Calu3 (cell line): Measurements from ENCODE around the gene DMRT2. TPM values are rescaled to one million over a fixed set of nuclear protein-coding genes. Genes with fewer than 3 reads are reported as not detected.

ENCODE experiments used
- BruUV-seq: library from RNA; stranded (reverse); fragments of 400-500 nt; replicated peaks from 2 replicates; lab custom pipeline; 2021; lab: Mats Ljungman, UMichigan
- CTCF ChIA-PET: fragments of 300-600 bp; sonication (Branson Sonifier 250); formaldehyde crosslinking; loops from one replicate; lab custom pipeline; 2022; ENCODE audit warnings: antibody characterized with exemption; lab: Charles Lee
- DNase-seq: peaks from one replicate; pipeline ENCODE4 v3.0.0; 2022
- H3K27ac Mint-ChIP-seq: one replicate; pipeline ENCODE4 v1.8.0; 2022; ENCODE audit warnings: mixed read lengths; ENCODE audit not compliant: unreplicated experiment
- H3K27me3 Mint-ChIP-seq: one replicate; pipeline ENCODE4 v1.8.0; 2022; ENCODE audit warnings: mixed read lengths; ENCODE audit not compliant: unreplicated experiment
- H3K36me3 Mint-ChIP-seq: one replicate; pipeline ENCODE4 v1.8.0; 2022; ENCODE audit warnings: mild to moderate bottlenecking, moderate library complexity, mixed read lengths; ENCODE audit not compliant: insufficient read depth, unreplicated experiment
- H3K4me1 Mint-ChIP-seq: one replicate; pipeline ENCODE4 v1.8.0; 2022; ENCODE audit warnings: mild to moderate bottlenecking, low read depth, mixed read lengths; ENCODE audit not compliant: unreplicated experiment
- H3K4me3 Mint-ChIP-seq: one replicate; pipeline ENCODE4 v1.8.0; 2022; ENCODE audit warnings: mild to moderate bottlenecking, low read depth, moderate library complexity, mixed read lengths; ENCODE audit not compliant: unreplicated experiment
- H3K9me3 Mint-ChIP-seq: one replicate; pipeline ENCODE4 v1.8.0; 2022; ENCODE audit warnings: low read depth, mixed read lengths; ENCODE audit not compliant: unreplicated experiment
- intact Hi-C: fragments of 100-400 bp; cut with micrococcal nuclease; formaldehyde crosslinking; loops from one replicate; pipeline ENCODE4 v1.10.0; 2022; ENCODE audit not compliant: unreplicated experiment
- total RNA-seq: library from RNA; stranded (reverse); gene quantifications from 2 replicates; pipeline ENCODE4 v1.2.3, GENCODE V29; 2022
- TF ChIP-seq, protein P1 (sequence below): fragments of 200-600 bp; IDR thresholded peaks from one replicate; pipeline ENCODE4 v1.8.0; 2022; ENCODE audit warnings: antibody characterized with exemption; ENCODE audit not compliant: unreplicated experiment

Gene DMRT2
- total RNA-seq, 1 experiment from 2014 or later = not detected

DNA sequence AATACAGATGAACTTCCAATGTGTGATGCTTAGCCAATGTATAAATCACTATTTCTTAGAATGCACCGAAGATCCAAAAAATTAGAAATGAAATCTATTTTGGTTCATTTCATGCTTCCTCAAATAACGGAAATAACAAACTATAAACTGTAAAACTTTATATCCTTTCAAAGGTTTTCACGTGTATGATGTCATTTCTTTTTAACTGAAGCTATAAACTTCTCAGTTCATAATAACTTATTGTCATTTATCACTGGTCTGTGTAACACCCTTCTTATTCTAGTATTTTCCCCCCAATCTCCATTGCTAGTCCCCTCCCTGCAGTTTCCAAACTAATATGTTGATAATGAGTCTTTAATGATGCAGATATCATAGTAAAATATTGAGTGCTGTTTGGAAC lies 36.4 kb downstream of the DMRT2 start:
- no peak for DNase-seq
- Mint-ChIP-seq H3K27me3 (no peaks in the 10 kb centered on the region), H3K4me1 (no peaks in the 10 kb centered on the region), H3K27ac (no peak overlapping the region), H3K4me3 (no peak overlapping the region), H3K9me3 (peaks cover 4% of the 10 kb centered on the region), H3K36me3 (no peaks in the 10 kb centered on the region)
- intact Hi-C loops = no loop called here
- no TSS peak for BruUV-seq
- CTCF ChIA-PET = no interaction called here
- TF ChIP-seq, protein P1, sequence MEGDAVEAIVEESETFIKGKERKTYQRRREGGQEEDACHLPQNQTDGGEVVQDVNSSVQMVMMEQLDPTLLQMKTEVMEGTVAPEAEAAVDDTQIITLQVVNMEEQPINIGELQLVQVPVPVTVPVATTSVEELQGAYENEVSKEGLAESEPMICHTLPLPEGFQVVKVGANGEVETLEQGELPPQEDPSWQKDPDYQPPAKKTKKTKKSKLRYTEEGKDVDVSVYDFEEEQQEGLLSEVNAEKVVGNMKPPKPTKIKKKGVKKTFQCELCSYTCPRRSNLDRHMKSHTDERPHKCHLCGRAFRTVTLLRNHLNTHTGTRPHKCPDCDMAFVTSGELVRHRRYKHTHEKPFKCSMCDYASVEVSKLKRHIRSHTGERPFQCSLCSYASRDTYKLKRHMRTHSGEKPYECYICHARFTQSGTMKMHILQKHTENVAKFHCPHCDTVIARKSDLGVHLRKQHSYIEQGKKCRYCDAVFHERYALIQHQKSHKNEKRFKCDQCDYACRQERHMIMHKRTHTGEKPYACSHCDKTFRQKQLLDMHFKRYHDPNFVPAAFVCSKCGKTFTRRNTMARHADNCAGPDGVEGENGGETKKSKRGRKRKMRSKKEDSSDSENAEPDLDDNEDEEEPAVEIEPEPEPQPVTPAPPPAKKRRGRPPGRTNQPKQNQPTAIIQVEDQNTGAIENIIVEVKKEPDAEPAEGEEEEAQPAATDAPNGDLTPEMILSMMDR = no peak

GRCh38 chr9:1087120-1087881 lies 37.1 kb downstream of the DMRT2 start:
- no peak for DNase-seq
- Mint-ChIP-seq H3K27me3 (no peaks in the 10 kb centered on the region), H3K4me3 (no peak overlapping the region), H3K9me3 (peaks cover 4% of the 10 kb centered on the region), H3K27ac (no peak overlapping the region), H3K36me3 (no peaks in the 10 kb centered on the region), H3K4me1 (no peaks in the 10 kb centered on the region)
- TF ChIP-seq, protein P1 = no peak
- BruUV-seq = no TSS peak
- CTCF ChIA-PET = no interaction called here
- intact Hi-C loops = no loop called here

DNA sequence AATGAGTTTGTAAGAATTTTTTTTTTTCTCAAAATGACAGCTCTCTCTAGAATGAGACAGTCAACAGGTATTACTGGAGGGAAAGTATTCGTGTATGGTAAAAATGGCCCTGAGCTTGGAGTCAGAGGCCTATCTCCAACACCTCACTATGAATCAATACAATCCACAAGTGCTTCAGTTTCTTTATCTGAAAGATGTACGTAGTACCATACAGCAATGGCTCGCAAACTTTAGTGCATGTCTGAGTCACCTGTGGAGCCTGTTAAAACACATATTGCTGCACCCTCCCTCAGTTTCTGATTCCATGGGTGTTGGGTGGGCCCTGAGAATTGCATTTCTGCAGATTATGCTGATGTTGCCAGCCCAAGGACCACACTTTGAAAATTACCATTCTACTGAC lies 44.6 kb downstream of the DMRT2 start:
- peaks cover 12% of the 10 kb centered on the region for H3K9me3 Mint-ChIP-seq
- no peak overlapping the region for H3K27ac Mint-ChIP-seq
- no TSS peak for BruUV-seq
- no peaks in the 10 kb centered on the region for H3K36me3 Mint-ChIP-seq
- no peak overlapping the region for H3K4me3 Mint-ChIP-seq
- TF ChIP-seq, protein P1 = no peak
- no peaks in the 10 kb centered on the region for H3K27me3 Mint-ChIP-seq
- intact Hi-C loops = no loop called here
- H3K4me1 Mint-ChIP-seq = no peaks in the 10 kb centered on the region
- CTCF ChIA-PET = no interaction called here
- DNase-seq = no peak

DNA sequence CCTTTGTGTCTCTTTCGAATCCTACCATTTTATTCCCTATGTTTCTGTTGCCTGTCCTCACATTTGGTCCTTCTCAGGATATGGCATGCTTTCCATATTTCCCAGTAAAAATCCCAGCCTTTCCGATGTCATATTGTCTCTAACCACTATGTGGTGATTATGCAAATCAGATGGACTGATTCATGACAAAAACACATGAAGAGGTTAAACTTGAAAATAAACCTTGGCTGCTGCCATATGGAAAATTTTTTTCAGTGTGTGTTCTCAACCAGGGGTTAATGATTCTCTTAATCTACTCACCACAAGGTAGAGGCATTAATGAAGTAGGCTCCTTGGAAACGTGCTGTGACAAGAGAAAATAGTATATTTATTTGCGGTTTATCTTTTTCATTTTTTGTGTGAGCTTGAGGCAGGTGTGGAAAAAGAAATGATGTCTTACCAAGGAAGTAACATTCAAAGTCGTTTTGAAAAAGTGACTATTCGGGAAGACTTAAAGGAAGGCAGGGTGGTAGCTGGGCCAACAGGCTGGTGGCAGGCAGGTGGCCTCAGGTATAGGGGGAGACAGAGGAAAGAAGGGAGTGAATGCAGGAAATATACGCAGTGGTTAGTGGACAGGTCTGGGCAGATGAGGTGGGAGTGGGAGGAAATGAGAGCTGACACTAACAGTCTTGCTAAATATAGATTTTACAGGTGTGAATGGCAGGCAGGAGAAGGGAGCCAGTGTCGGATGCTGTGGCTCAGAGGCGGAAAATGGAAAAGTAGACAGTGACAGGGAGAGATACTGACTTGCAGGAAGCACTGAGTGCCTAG lies 46.2 kb downstream of the DMRT2 start:
- Mint-ChIP-seq H3K9me3 (peaks cover 13% of the 10 kb centered on the region), H3K4me3 (no peak overlapping the region), H3K27me3 (no peaks in the 10 kb centered on the region), H3K36me3 (no peaks in the 10 kb centered on the region), H3K4me1 (no peaks in the 10 kb centered on the region), H3K27ac (no peak overlapping the region)
- no peak for DNase-seq
- CTCF ChIA-PET = no interaction called here
- TF ChIP-seq, protein P1 = no peak
- intact Hi-C loops = no loop called here
- BruUV-seq = no TSS peak
